ENCODE data around the gene ARID1B. TPM values are rescaled to one million over a fixed set of nuclear protein-coding genes. Genes with fewer than 3 reads are reported as not detected.

The ARID1B gene
- total RNA-seq, 1 experiment from 2014 or later: 20.9 TPM

DNA sequence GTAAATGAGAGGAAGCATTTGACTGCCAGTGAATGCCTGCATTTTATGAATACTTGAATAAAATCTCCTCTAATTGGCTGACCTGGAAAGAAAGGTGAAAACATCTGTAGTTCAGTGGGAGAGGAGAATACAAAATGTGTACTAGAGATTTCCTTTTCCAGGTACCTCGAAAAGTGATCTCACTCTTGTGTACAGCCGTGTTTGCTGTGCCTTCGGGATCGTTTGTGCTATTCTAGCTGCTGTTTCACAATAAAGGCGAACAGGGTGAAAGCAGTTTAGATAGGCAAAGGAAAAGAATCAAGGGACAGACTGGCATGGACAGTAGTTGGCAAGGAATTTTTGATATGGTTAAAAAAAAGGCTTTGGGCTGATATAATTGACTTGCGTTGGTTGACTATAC lies 112.3 kb downstream of the ARID1B start:
- no peak for DNase-seq
- no peak overlapping the region for H3K4me3 ChIP-seq (ENCODE audit: insufficient read depth, low read depth, low read length)
- no peaks in the 10 kb centered on the region for H3K36me3 ChIP-seq (replicated peaks; ENCODE audit: control insufficient read depth, insufficient read depth, low read length)
- H3K27me3 ChIP-seq (ENCODE audit: control insufficient read depth, insufficient read depth, low read length): no peaks in the 10 kb centered on the region

GRCh38 chr6:156889986-156890385 lies 112.8 kb downstream of the ARID1B start:
- no peak for DNase-seq
- H3K4me3 ChIP-seq (ENCODE audit: insufficient read depth, low read depth, low read length): no peak overlapping the region
- H3K36me3 ChIP-seq (replicated peaks; ENCODE audit: control insufficient read depth, insufficient read depth, low read length): no peaks in the 10 kb centered on the region
- no peaks in the 10 kb centered on the region for H3K27me3 ChIP-seq (ENCODE audit: control insufficient read depth, insufficient read depth, low read length)

DNA sequence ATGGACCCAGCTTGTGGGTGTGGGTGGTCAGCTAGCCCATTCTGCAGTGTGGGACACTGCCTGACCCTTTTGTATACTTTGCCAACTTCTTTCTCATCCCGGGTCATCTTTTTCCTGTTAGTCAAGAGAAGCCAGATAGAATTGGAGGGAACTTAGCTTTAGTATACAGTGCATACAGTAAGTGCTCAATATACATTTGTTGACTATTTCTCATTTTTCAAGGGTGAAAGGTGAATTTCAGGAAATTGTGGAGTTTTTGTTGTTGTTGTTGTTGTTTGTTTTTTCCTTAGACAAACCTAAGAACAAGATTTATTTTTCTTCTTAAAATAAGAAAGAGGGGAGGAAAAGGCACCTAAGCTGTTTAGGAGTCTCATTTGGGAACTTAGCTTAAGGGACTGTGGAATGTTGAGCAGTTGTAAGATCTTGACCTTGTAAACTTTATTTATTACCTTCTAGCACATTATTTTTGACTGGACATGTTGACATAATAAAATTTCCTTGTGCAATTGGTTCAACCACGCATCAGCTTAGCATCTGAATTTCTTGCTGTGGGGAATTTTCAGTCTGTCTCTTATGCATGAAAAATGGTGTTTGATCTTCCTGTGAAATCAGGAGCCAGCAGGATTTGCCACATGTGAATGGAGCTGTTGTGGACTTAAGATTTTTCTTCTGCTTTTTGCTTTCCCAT lies 113.6 kb downstream of the ARID1B start:
- no peak for DNase-seq
- no peaks in the 10 kb centered on the region for H3K27me3 ChIP-seq (ENCODE audit: control insufficient read depth, insufficient read depth, low read length)
- H3K36me3 ChIP-seq (replicated peaks; ENCODE audit: control insufficient read depth, insufficient read depth, low read length): no peaks in the 10 kb centered on the region
- H3K4me3 ChIP-seq (ENCODE audit: insufficient read depth, low read depth, low read length): no peak overlapping the region

- no peak for DNase-seq
- Histone ChIP-seq H3K36me3 (replicated peaks; ENCODE audit: control insufficient read depth, insufficient read depth, low read length) (no peaks in the 10 kb centered on the region), H3K27me3 (ENCODE audit: control insufficient read depth, insufficient read depth, low read length) (no peaks in the 10 kb centered on the region), H3K4me3 (ENCODE audit: insufficient read depth, low read depth, low read length) (no peak overlapping the region)
Observed at GRCh38 chr6:156897907-156898531, 120.8 kb downstream of the ARID1B start.

- Histone ChIP-seq H3K36me3 (replicated peaks; ENCODE audit: control insufficient read depth, insufficient read depth, low read length) (no peaks in the 10 kb centered on the region), H3K27me3 (ENCODE audit: control insufficient read depth, insufficient read depth, low read length) (no peaks in the 10 kb centered on the region), H3K4me3 (ENCODE audit: insufficient read depth, low read depth, low read length) (no peak overlapping the region)
- DNase-seq: no peak
Observed at GRCh38 chr6:156899071-156899470, 121.9 kb downstream of the ARID1B start.

DNA sequence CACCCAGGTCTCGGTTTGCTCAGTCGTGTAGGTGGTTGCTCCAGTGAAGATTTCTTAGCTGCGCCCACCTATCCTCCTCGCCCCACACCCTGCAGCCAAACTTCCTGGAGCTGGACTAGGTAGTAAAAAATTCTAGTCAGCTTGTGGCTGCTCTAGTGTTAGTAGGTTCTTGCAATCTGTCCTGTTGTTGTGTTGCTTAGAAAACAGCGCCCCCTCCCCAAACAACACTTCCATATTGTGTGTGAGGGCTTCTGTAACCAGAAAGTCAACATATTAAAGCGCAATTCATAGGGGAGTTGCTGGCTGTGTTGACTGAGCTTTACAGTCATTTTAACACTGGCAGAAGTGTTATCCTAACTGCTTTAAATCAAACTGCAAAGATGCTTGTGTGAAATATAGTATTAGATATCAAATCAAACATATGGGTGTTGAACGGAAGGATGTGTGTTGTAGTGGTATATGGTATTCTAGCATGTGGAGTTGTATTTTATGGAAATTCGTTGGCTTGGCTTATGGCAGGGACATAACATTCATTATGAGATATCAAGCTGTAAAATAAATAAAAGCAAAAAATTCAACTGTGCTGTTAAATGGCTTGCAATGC lies 122.5 kb downstream of the ARID1B start:
- Histone ChIP-seq H3K4me3 (ENCODE audit: insufficient read depth, low read depth, low read length) (no peak overlapping the region), H3K36me3 (replicated peaks; ENCODE audit: control insufficient read depth, insufficient read depth, low read length) (no peaks in the 10 kb centered on the region), H3K27me3 (ENCODE audit: control insufficient read depth, insufficient read depth, low read length) (no peaks in the 10 kb centered on the region)
- peak; percentile 44 for DNase-seq

DNA sequence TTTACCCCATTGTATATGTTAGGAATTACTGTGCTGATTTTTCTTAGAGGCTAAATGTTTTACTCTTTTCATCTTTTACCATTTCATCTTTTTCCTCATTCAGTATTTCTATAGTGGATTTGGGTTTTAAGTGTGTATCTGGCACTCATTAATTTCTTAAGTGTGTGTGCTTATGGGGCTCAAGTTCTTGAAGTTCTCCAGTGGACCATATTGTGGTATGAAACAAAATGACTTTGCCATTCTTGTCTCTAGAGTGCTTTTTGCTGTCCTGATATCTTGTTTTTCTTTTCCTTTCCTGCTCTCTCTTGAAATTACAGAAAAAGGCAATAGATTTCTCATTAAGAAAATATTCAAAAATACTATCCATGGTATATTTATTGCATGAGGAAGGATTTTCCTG lies 123.1 kb downstream of the ARID1B start:
- Histone ChIP-seq H3K4me3 (ENCODE audit: insufficient read depth, low read depth, low read length) (no peak overlapping the region), H3K27me3 (ENCODE audit: control insufficient read depth, insufficient read depth, low read length) (no peaks in the 10 kb centered on the region), H3K36me3 (replicated peaks; ENCODE audit: control insufficient read depth, insufficient read depth, low read length) (no peaks in the 10 kb centered on the region)
- DNase-seq: no peak

DNA sequence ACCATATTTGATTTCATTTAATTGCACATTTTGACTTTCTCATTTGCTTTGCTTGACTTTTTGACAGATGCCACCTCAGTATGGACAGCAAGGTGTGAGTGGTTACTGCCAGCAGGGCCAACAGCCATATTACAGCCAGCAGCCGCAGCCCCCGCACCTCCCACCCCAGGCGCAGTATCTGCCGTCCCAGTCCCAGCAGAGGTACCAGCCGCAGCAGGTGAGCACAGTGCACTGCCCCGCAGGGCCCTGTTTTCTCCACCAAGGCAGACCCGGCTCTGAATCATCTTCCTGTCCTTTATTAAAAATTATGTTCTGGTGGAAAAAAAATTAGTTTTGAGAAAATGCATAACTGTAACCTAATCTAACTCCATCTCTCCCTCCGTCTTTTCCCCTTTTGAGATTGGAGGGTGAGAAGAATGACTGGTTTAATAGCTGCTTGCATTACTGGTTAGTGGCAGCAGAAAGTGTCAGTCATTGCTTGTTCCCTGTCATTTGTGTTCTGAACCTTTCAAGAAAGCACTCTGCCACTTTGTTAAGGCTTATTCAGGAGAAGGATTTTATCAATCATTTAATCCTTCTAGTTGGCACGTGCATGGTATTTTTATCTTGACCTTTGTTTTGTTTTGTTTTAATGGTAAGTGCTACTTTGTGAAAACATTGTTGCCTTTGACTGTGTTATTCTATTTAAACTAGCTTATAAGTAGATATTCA lies 124.3 kb downstream of the ARID1B start:
- Histone ChIP-seq H3K4me3 (ENCODE audit: insufficient read depth, low read depth, low read length) (no peak overlapping the region), H3K27me3 (ENCODE audit: control insufficient read depth, insufficient read depth, low read length) (no peaks in the 10 kb centered on the region), H3K36me3 (replicated peaks; ENCODE audit: control insufficient read depth, insufficient read depth, low read length) (no peaks in the 10 kb centered on the region)
- DNase-seq: no peak

- no peak for DNase-seq
- no peak overlapping the region for H3K4me3 ChIP-seq (ENCODE audit: insufficient read depth, low read depth, low read length)
- H3K36me3 ChIP-seq (replicated peaks; ENCODE audit: control insufficient read depth, insufficient read depth, low read length): no peaks in the 10 kb centered on the region
- H3K27me3 ChIP-seq (ENCODE audit: control insufficient read depth, insufficient read depth, low read length): no peaks in the 10 kb centered on the region
Observed at GRCh38 chr6:156902782-156903181, 125.6 kb downstream of the ARID1B start.

DNA sequence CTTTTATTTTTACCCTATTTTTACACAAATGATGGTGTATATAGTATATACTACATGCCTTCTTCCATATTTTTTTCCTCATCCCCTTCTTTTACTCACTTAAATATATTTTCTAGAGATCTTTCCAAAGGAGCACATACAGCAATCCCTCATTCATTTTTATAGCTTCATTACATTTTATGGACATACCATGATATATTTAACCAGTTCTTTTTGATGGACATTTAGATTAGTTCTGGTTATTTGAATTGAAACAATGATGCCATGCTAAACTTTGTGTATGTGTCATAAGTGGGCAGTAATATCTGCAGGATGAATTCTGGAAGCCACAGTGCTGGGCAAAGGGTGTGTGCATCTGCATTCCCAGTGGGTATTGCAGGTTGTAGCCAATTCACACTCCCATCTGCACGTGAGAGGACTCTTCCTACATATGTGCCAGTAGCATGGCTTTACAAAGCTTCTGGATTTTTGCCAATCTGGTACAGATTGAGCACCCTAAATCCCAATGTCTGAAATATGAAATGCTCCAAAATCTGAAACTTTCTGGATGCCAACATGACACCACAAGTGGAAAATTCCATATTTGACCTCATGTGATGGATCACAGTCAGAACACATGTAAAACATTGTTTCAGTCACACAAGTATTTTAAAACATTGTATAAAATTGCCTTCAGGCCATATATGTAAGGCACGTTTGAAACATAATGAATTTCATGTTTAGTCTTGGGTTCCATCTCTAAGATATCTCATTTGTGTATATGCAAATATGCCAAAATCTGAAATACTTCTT lies 127.2 kb downstream of the ARID1B start:
- H3K4me3 ChIP-seq (ENCODE audit: insufficient read depth, low read depth, low read length): no peak overlapping the region
- no peak for DNase-seq
- no peaks in the 10 kb centered on the region for H3K27me3 ChIP-seq (ENCODE audit: control insufficient read depth, insufficient read depth, low read length)
- no peaks in the 10 kb centered on the region for H3K36me3 ChIP-seq (replicated peaks; ENCODE audit: control insufficient read depth, insufficient read depth, low read length)

- Histone ChIP-seq H3K36me3 (replicated peaks; ENCODE audit: control insufficient read depth, insufficient read depth, low read length) (no peaks in the 10 kb centered on the region), H3K4me3 (ENCODE audit: insufficient read depth, low read depth, low read length) (no peak overlapping the region), H3K27me3 (ENCODE audit: control insufficient read depth, insufficient read depth, low read length) (no peaks in the 10 kb centered on the region)
- no peak for DNase-seq
Observed at GRCh38 chr6:156905801-156906200, 128.6 kb downstream of the ARID1B start.

DNA sequence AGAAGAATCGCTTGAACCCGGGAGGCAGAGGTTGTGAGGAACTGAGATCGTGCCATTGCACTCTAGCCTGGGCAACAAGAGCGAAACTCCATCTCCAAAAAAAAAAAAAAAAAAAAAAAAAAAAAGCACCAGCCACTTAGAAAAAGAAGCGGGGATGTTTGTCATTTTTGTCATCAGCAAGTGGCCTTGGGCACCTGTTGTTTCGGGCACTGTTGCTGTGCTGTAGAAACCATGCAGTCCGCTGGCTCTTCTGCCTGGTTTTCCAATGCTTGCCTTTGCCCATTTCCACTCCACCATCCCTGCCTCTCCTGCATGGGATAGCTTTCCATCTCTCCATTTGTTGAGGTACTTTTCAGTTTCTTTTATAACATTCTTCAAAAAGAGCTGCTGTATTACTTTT lies 129.3 kb downstream of the ARID1B start:
- no peak overlapping the region for H3K4me3 ChIP-seq (ENCODE audit: insufficient read depth, low read depth, low read length)
- H3K36me3 ChIP-seq (replicated peaks; ENCODE audit: control insufficient read depth, insufficient read depth, low read length): no peaks in the 10 kb centered on the region
- DNase-seq: no peak
- H3K27me3 ChIP-seq (ENCODE audit: control insufficient read depth, insufficient read depth, low read length): no peaks in the 10 kb centered on the region

DNA sequence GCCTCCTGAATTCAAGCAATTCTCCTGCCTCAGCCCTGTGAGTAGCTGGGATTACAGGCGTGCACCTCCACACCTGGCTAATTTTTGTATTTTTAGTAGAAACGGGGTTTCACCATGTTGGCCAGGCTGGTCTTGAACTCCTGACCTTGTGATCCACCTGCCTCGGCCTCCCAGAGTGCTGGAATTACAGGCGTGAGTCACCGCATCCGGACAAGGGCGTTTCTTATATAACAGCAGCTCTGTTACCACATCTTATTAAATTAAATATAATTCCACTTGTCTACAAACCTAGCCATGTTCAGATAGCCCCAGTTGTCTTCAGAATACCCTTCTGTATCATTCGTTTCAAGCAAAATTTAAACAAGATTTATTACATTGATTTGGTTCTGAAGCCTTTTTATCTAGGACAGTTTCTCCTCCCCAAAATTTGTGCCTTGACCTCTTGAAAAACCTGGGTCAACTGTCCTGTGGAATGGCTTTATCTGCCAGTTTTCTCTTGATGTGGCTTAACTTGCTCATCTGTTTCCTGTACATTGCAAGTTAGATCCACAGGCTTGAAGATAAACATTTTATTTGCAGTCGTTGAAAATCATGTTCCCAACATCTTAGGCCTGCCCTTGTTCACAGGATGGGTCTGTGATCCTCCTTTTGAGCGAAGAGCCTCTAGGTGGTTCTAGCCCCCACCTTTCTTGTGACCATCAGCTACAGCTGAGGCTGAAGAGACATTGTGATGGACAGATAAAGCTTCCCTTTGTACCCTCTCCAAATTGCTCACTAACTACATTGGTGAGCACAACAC lies 132.2 kb downstream of the ARID1B start:
- Histone ChIP-seq H3K4me3 (ENCODE audit: insufficient read depth, low read depth, low read length) (no peak overlapping the region), H3K27me3 (ENCODE audit: control insufficient read depth, insufficient read depth, low read length) (no peaks in the 10 kb centered on the region), H3K36me3 (replicated peaks; ENCODE audit: control insufficient read depth, insufficient read depth, low read length) (no peaks in the 10 kb centered on the region)
- DNase-seq: no peak

DNA sequence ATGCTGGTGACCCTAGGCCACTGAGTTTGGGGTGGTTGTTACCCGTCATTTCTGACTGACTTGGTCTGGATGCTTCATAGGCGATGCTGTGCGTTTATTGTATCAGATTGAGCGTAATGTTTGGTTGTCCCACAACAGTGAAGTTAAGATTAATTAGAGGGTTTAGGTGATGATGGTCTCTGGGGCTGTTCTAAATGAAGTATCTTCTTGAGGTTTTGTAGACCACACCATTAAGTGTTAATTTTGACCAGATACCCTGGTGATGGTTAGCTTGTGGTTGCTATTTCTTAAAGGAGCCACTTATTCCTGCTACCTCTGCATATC lies 132.8 kb downstream of the ARID1B start:
- DNase-seq: no peak
- Histone ChIP-seq H3K4me3 (ENCODE audit: insufficient read depth, low read depth, low read length) (no peak overlapping the region), H3K27me3 (ENCODE audit: control insufficient read depth, insufficient read depth, low read length) (no peaks in the 10 kb centered on the region), H3K36me3 (replicated peaks; ENCODE audit: control insufficient read depth, insufficient read depth, low read length) (no peaks in the 10 kb centered on the region)
